Brain microvascular endothelial cell (primary cell): ENCODE data around the gene TGM4.
A peak's percentile ranks its signal among the peaks of the same experiment; 100 is the strongest.

Experiments used
- DNase-seq: peaks from one replicate; pipeline ENCODE4 v3.0.0-alpha.2; 2020
- H3K27ac ChIP-seq: fragments of 250-450 bp; sonication (Bioruptor Pico); 2 replicates; pipeline ENCODE4 v1.5.1; 2020; ENCODE audit warnings: mild to moderate bottlenecking, moderate library complexity
- H3K27me3 ChIP-seq: fragments of 250-450 bp; sonication (Bioruptor Pico); replicated peaks from 2 replicates; pipeline ENCODE4 v1.5.1; 2020; ENCODE audit warnings: mild to moderate bottlenecking
- H3K36me3 ChIP-seq: fragments of 250-450 bp; sonication (Bioruptor Pico); replicated peaks from 2 replicates; pipeline ENCODE4 v1.5.1; 2020; ENCODE audit warnings: mild to moderate bottlenecking
- H3K4me3 ChIP-seq: 2 replicates; pipeline ENCODE4 v1.5.1; 2011; ENCODE audit warnings: low read depth, mild to moderate bottlenecking, control low read depth, low read length, moderate library complexity
- in situ Hi-C: cut with HindIII; loops from 2 replicates; pipeline ENCODE4 v1.10.0; 2017; ENCODE audit warnings: low sequenced_read_pairs, low pct_ligation_motif_present
- TF ChIP-seq, protein P1 (sequence below): IDR thresholded peaks from 2 replicates; pipeline ENCODE4 v1.5.1; 2011; ENCODE audit warnings: low read depth, mild to moderate bottlenecking, moderate library complexity, low read length, control low read depth, inconsistent platforms; ENCODE audit errors: missing control alignments

Gene TGM4

DNA sequence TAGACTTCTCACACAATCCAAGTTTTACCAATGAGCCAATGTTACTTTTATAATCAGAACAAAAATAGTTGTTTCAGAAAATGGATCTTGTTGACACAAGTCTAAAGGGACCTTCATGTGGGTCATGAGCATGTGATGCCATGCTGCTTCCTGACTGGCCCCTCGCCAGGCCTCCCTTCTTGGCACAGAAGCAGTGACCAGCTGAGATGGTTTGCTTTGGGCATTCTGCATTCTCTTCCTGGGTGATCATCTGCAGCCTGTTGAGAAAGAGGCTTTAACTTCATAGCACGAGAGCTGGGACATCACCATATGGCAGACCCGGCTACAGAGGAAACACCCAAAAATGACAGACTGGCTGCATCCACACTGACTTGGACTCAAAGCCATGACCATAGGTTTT, 45.7 kb downstream of the TGM4 start:
- peaks cover 9% of the 10 kb centered on the region for H3K36me3 ChIP-seq
- no peak for DNase-seq
- TF ChIP-seq, protein P1, sequence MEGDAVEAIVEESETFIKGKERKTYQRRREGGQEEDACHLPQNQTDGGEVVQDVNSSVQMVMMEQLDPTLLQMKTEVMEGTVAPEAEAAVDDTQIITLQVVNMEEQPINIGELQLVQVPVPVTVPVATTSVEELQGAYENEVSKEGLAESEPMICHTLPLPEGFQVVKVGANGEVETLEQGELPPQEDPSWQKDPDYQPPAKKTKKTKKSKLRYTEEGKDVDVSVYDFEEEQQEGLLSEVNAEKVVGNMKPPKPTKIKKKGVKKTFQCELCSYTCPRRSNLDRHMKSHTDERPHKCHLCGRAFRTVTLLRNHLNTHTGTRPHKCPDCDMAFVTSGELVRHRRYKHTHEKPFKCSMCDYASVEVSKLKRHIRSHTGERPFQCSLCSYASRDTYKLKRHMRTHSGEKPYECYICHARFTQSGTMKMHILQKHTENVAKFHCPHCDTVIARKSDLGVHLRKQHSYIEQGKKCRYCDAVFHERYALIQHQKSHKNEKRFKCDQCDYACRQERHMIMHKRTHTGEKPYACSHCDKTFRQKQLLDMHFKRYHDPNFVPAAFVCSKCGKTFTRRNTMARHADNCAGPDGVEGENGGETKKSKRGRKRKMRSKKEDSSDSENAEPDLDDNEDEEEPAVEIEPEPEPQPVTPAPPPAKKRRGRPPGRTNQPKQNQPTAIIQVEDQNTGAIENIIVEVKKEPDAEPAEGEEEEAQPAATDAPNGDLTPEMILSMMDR = no peak

DNA sequence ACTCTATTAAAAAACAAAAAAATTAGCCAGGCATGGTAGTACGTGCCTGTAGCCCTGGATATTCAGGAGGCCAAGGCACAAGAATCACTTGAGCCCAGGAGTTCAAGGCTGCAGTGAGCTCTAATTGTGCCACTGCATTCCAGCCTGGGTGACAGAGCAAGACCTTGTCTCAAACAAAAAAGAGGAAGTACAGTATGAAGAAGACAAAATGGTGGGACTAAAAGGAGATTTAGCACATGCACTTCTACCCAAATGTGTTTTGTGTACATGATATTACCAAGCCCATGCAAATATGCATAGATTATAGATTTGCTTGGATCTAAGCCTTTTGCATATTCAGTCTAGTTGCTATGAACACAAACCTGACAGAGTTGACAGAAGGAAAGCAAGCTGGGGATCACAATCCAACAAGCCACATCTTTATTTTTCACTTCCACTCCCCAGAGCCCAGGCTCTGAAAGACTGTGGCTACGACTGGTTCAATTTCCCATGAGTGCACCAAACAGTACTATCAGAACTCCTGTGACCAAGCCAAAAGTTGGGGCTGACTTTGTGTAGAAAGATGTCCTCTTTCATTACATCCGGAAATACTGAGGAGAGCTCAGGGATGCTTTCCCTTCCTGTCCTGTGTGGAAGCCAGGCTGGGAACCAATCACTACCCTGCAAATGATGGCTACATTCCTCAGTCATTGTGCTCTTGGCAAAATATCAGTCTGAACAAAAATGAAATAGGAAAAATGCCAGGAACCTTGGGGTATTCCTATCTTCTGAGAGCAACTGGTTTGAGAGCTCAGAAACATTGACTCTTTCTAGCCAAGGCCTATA, 49.4 kb downstream of the TGM4 start:
- no peak for DNase-seq
- Histone ChIP-seq H3K4me3 (no peak overlapping the region), H3K27me3 (no peaks in the 10 kb centered on the region), H3K27ac (no peak overlapping the region), H3K36me3 (peaks cover 11% of the 10 kb centered on the region)
- in situ Hi-C loops = no loop called here
- TF ChIP-seq, protein P1 = no peak

More for the DNA sequence above, 45.7 kb downstream of the TGM4 start:
- in situ Hi-C loops = no loop called here
- no peaks in the 10 kb centered on the region for H3K27me3 ChIP-seq
- no peak overlapping the region for H3K27ac ChIP-seq
- H3K4me3 ChIP-seq = no peak overlapping the region

DNA sequence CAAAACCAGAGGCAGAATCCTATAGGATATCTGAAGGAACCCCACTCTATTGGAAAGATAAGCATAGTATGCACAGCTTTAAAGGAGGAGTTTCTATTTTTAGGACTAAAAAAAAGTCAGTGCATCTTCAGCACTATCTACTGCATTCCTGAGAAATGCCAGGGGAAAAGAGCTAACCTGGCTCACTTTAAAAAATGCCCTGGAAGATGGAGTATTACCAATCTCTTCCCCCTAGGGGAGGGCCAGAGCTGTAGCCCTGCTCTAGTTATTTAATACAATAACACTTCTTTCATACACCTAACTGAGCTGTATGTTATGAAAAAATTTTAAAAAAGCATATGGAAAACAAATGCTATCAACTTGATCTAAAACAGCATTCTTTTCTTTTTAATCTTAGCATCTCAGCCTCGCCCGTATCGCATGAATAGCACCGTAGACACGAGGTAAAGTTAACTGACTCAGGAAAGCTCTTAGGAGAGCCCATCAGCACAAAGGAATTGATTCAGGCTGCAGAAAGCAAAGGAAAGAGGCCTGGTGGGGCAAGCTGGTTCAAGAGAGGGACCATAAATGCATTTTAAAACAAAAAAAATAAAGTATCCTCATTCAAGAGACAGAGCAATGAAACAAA, 50.2 kb downstream of the TGM4 start:
- Histone ChIP-seq H3K27me3 (no peaks in the 10 kb centered on the region), H3K4me3 (no peak overlapping the region), H3K27ac (no peak overlapping the region), H3K36me3 (peaks cover 11% of the 10 kb centered on the region)
- DNase-seq = no peak
- in situ Hi-C loops = no loop called here
- TF ChIP-seq, protein P1 = no peak

DNA sequence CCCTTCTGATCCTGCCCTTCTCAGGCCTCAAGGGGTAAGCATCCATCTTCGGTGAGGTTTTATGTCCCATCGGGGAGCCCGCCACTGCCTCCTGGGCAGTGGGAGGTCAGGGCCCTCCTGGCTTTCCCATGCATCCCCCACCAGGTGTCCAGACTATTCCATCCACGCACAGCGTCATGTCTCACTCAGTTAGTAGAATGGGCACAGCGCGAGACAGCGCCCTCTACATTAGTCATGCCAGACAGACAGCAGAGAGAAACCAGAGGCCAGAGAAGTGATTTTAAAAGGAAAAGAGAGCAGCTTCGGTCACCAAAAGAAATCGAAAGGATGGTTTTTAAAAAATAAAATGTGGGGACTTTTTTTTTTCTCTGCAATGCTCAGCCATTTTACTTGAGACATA, 51.8 kb downstream of the TGM4 start:
- no peak overlapping the region for H3K27ac ChIP-seq
- DNase-seq = no peak
- peaks cover 14% of the 10 kb centered on the region for H3K36me3 ChIP-seq
- no peak overlapping the region for H3K4me3 ChIP-seq
- TF ChIP-seq, protein P1 = peak; percentile 17
- in situ Hi-C loops = no loop called here
- H3K27me3 ChIP-seq = no peaks in the 10 kb centered on the region

DNA sequence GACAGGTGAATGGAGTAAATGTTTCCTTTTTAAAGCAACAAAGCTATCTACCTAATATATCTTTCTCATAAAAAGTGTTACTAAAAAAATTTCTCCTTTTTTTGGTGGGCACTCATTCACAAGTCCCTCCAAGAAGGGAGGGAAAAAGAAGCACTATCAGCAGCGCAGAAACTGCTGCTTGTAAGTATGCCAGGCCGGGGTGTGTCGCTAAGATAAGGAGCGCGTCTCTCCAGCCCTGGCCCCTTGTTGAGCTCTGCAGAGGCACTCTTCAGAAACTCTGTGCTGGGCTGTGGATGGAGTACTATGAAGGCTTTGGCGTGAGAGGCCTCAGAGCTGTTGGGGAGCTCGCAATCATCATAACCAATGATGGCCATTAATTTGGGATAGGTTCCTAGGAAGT, 52.5 kb downstream of the TGM4 start:
- Histone ChIP-seq H3K27ac (no peak overlapping the region), H3K27me3 (no peaks in the 10 kb centered on the region), H3K4me3 (no peak overlapping the region), H3K36me3 (peaks cover 11% of the 10 kb centered on the region)
- TF ChIP-seq, protein P1 = no peak
- no peak for DNase-seq
- in situ Hi-C loops = no loop called here

GRCh38 chr3:44927371-44927770, 53.0 kb downstream of the TGM4 start:
- Histone ChIP-seq H3K27ac (no peak overlapping the region), H3K4me3 (no peak overlapping the region), H3K27me3 (no peaks in the 10 kb centered on the region), H3K36me3 (peaks cover 11% of the 10 kb centered on the region)
- TF ChIP-seq, protein P1 = no peak
- no peak for DNase-seq
- in situ Hi-C loops = no loop called here
